Measurements from ENCODE around the gene GPX4.

DNA sequence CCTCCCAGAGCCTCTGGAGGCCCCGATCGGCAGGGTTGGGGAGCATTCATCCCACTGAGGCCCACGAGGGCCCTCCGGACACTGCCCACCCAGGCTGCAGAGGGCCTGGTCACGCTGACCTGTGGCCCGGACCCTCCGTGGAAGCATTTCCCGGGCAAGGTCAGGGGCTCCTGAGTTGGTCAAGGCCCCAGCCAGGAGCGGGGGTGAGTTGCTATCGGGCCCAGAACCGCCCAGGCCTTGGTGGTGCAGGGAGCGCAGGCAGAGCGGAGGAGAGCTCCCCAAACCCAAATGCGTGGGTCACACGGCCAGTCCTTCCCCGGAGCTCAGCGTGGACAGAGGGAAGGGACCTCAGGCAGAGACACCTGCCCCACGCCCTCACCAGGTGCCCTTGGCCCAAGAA is 25.7 kb downstream of the GPX4 start:
- TF ChIP-seq, protein P1, sequence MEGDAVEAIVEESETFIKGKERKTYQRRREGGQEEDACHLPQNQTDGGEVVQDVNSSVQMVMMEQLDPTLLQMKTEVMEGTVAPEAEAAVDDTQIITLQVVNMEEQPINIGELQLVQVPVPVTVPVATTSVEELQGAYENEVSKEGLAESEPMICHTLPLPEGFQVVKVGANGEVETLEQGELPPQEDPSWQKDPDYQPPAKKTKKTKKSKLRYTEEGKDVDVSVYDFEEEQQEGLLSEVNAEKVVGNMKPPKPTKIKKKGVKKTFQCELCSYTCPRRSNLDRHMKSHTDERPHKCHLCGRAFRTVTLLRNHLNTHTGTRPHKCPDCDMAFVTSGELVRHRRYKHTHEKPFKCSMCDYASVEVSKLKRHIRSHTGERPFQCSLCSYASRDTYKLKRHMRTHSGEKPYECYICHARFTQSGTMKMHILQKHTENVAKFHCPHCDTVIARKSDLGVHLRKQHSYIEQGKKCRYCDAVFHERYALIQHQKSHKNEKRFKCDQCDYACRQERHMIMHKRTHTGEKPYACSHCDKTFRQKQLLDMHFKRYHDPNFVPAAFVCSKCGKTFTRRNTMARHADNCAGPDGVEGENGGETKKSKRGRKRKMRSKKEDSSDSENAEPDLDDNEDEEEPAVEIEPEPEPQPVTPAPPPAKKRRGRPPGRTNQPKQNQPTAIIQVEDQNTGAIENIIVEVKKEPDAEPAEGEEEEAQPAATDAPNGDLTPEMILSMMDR (IDR thresholded peaks at IDR 0.05): no peak
- TF ChIP-seq POLR2AphosphoS5 (IDR thresholded peaks at IDR 0.05): no peak
- TF ChIP-seq EP300 (IDR thresholded peaks at IDR 0.05): no peak

Data from stomach (tissue), 4 donors.